NCI-H748 (cell line): ENCODE measurements around the gene SLC35E2B.

ENCODE experiments used
- DNase-seq: peaks from one replicate; lab custom pipeline; 2025; ENCODE audit not compliant: unreplicated experiment; lab: John Stamatoyannopoulos, UW

The SLC35E2B gene

GRCh38 chr1:1627261-1627828 lies 65.2 kb downstream of the SLC35E2B start:
- DNase-seq: no peak

GRCh38 chr1:1626207-1627141 lies 66.1 kb downstream of the SLC35E2B start:
- DNase-seq: no peak

- DNase-seq: no peak
Observed at GRCh38 chr1:1625824-1626206, 66.8 kb downstream of the SLC35E2B start.

- no peak for DNase-seq
Observed at GRCh38 chr1:1625404-1625775, 67.2 kb downstream of the SLC35E2B start.

- no peak for DNase-seq
Observed at GRCh38 chr1:1624443-1625403, 67.9 kb downstream of the SLC35E2B start.

- DNase-seq: no peak
Observed at GRCh38 chr1:1623631-1624442, 68.8 kb downstream of the SLC35E2B start.

GRCh38 chr1:1623181-1623630 lies 69.4 kb downstream of the SLC35E2B start:
- no peak for DNase-seq

GRCh38 chr1:1622788-1623094 lies 69.9 kb downstream of the SLC35E2B start:
- no peak for DNase-seq

GRCh38 chr1:1622010-1622787 lies 70.4 kb downstream of the SLC35E2B start:
- DNase-seq: no peak

GRCh38 chr1:1621173-1622009 lies 71.2 kb downstream of the SLC35E2B start:
- DNase-seq: no peak

GRCh38 chr1:1620433-1621139 lies 72.0 kb downstream of the SLC35E2B start:
- no peak for DNase-seq

- no peak for DNase-seq
Observed at GRCh38 chr1:1619917-1620361, 72.7 kb downstream of the SLC35E2B start.

- DNase-seq: no peak
Observed at GRCh38 chr1:1618396-1619068, 74.1 kb downstream of the SLC35E2B start.

- no peak for DNase-seq
Observed at GRCh38 chr1:1617925-1618324, 74.7 kb downstream of the SLC35E2B start.

GRCh38 chr1:1617516-1617915 lies 75.1 kb downstream of the SLC35E2B start:
- no peak for DNase-seq

- DNase-seq: no peak
Observed at GRCh38 chr1:1616838-1617237, 75.8 kb downstream of the SLC35E2B start.

- DNase-seq: peak; percentile 20
Observed at GRCh38 chr1:1616045-1616790, 76.4 kb downstream of the SLC35E2B start.
